PC-3 (cell line): Measurements from ENCODE around the gene DISP3. TPM values are rescaled to one million over a fixed set of nuclear protein-coding genes. Genes with fewer than 3 reads are reported as not detected.

ENCODE experiments used
- ATAC-seq: fragments of 200-7000 bp; cut with Tn5 transposase; 2 replicates; pipeline ENCODE4 v1.9.1; 2020; ENCODE audit warnings: mild to moderate bottlenecking, moderate library complexity
- BruUV-seq: library from RNA; stranded (reverse); fragments of 400-500 nt; replicated peaks from 2 replicates; lab custom pipeline; 2021; lab: Mats Ljungman, UMichigan
- CTCF ChIA-PET: fragments of 300-600 bp; sonication (Branson Sonifier 250); formaldehyde crosslinking; loops from one replicate; lab custom pipeline; 2022; ENCODE audit warnings: antibody characterized with exemption; lab: Charles Lee
- POLR2A ChIA-PET: fragments of 300-600 bp; sonication (Branson Sonifier 250); formaldehyde crosslinking; loops from one replicate; lab custom pipeline; 2022; ENCODE audit warnings: antibody characterized with exemption; ENCODE audit not compliant: unreplicated experiment; lab: Charles Lee
- DNase-seq: peaks from one replicate; pipeline ENCODE4 v3.0.0-alpha.2; 2015
- H2AFZ ChIP-seq: fragments of 300-600 bp; sonication (generic); 2 replicates; pipeline ENCODE4 v1.6.0; 2016; ENCODE audit warnings: antibody characterized with exemption, low read length
- H3F3A ChIP-seq: fragments of 300-600 bp; sonication (generic); one replicate; pipeline ENCODE4 v1.6.0; 2017; ENCODE audit warnings: antibody characterized with exemption, low read length, control low read depth, mild to moderate bottlenecking; ENCODE audit not compliant: unreplicated experiment
- H3K27ac ChIP-seq: fragments of 300-600 bp; sonication (generic); 2 replicates; pipeline ENCODE4 v1.5.1; 2016; ENCODE audit warnings: mild to moderate bottlenecking, low read length
- H3K27me3 ChIP-seq: fragments of 300-600 bp; sonication (generic); 2 replicates; pipeline ENCODE4 v1.6.1; 2016; ENCODE audit warnings: low read length, mixed read lengths
- H3K36me3 ChIP-seq: fragments of 300-600 bp; sonication (generic); 2 replicates; pipeline ENCODE4 v1.6.1; 2016; ENCODE audit warnings: low read depth, mixed run types, low read length, mixed read lengths
- H3K4me1 ChIP-seq: fragments of 300-600 bp; sonication (generic); 2 replicates; pipeline ENCODE4 v1.5.1; 2016; ENCODE audit warnings: low read length; ENCODE audit not compliant: insufficient read depth
- H3K4me2 ChIP-seq: fragments of 300-600 bp; sonication (generic); 2 replicates; pipeline ENCODE4 v1.6.0; 2016; ENCODE audit warnings: low read length
- H3K4me3 ChIP-seq: fragments of 300-600 bp; sonication (generic); 2 replicates; pipeline ENCODE4 v1.5.1; 2016; ENCODE audit warnings: mild to moderate bottlenecking, low read length, mixed read lengths
- H3K79me2 ChIP-seq: fragments of 300-600 bp; sonication (generic); 2 replicates; pipeline ENCODE4 v1.6.1; 2017; ENCODE audit warnings: low read length, mixed read lengths
- H3K9ac ChIP-seq: fragments of 300-600 bp; sonication (generic); 2 replicates; pipeline ENCODE4 v1.6.0; 2016; ENCODE audit warnings: mild to moderate bottlenecking, low read length
- H3K9me2 ChIP-seq: fragments of 300-600 bp; sonication (generic); replicated peaks from 2 replicates; pipeline ENCODE4 v1.6.1; 2016; ENCODE audit warnings: mixed run types, low read length, mixed read lengths
- H3K9me3 ChIP-seq: fragments of 300-600 bp; sonication (generic); 2 replicates; pipeline ENCODE4 v1.6.1; 2016; ENCODE audit warnings: low read length, mixed read lengths
- H4K20me1 ChIP-seq: fragments of 300-600 bp; sonication (generic); 2 replicates; pipeline ENCODE4 v1.6.1; 2016; ENCODE audit warnings: low read length, mixed read lengths
- CTCF ChIP-seq: fragments of 300-600 bp; sonication (generic); conservative IDR thresholded peaks from 2 replicates; pipeline ENCODE4 v1.5.1; 2017; ENCODE audit warnings: antibody characterized with exemption, low read depth, mild to moderate bottlenecking, low read length
- EZH2 ChIP-seq: fragments of 300-600 bp; sonication (generic); IDR thresholded peaks from one replicate; pipeline ENCODE4 v1.6.1; 2017; ENCODE audit warnings: antibody characterized with exemption, mild to moderate bottlenecking, low read length; ENCODE audit not compliant: unreplicated experiment
- EZH2phosphoT487 ChIP-seq: fragments of 300-600 bp; sonication (generic); IDR thresholded peaks from 2 replicates; pipeline ENCODE4 v1.6.1; 2018; ENCODE audit warnings: mild to moderate bottlenecking, antibody characterized with exemption, low read length, borderline replicate concordance
- intact Hi-C: fragments of 100-400 bp; cut with micrococcal nuclease; formaldehyde crosslinking; loops from 2 replicates; pipeline ENCODE4 v1.9.0; 2023
- total RNA-seq: library from RNA; depleted of rRNA; stranded (reverse); fragments of >200 nt; gene quantifications from 2 replicates; pipeline ENCODE4 v1.2.3, GENCODE V29; 2014

Gene DISP3
- total RNA-seq, 1 experiment from 2014 or later: 0.40 TPM

DNA sequence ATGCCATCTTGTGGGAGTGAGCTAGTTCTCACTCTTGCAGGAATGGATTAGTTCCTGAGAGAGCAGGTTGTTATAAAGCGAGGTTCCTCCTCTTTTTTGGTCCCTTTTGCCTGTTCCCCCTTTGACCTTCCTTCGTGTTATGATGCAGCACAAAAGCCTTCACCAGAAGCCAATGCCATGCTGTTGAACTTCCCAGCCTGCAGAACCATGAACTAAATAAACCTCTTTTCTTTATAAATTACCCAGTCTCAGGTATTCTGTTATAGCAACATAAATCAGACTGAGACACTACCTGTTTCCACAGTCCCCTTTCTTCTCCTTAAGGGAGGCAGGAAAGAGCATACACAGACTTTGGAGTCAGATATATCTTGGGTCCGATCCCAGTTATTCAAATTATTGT is 25.6 kb downstream of the DISP3 start:
- no peaks in the 10 kb centered on the region for H3K79me2 ChIP-seq
- H4K20me1 ChIP-seq: no peaks in the 10 kb centered on the region
- no peak overlapping the region for H3K9ac ChIP-seq
- H3K27ac ChIP-seq: no peak overlapping the region
- DNase-seq (no peak), ATAC-seq (no peak)
- intact Hi-C loops: no loop called here
- no peaks in the 10 kb centered on the region for H3K4me1 ChIP-seq
- no peaks in the 10 kb centered on the region for H3K9me2 ChIP-seq
- ChIA-PET POLR2A (no interaction called here), CTCF (no interaction called here)
- H3K36me3 ChIP-seq: no peaks in the 10 kb centered on the region; the same call in 1 of the 2 replicates
- no TSS peak for BruUV-seq
- H3K4me2 ChIP-seq: no peak overlapping the region
- no peak overlapping the region for H2AFZ ChIP-seq
- no peaks in the 10 kb centered on the region for H3K27me3 ChIP-seq
- no peaks in the 10 kb centered on the region for H3F3A ChIP-seq
- TF ChIP-seq EZH2 (no peak), EZH2phosphoT487 (no peak), CTCF (no peak)
- peaks cover 34% of the 10 kb centered on the region for H3K9me3 ChIP-seq
- no peak overlapping the region for H3K4me3 ChIP-seq

GRCh38 chr1:11505591-11506538 is 26.9 kb downstream of the DISP3 start:
- intact Hi-C loops: no loop called here
- H3K4me1 ChIP-seq: no peaks in the 10 kb centered on the region
- POLR2A ChIA-PET: no interaction called here
- no peak overlapping the region for H3K4me3 ChIP-seq
- H3K79me2 ChIP-seq: no peaks in the 10 kb centered on the region
- H3K9me3 ChIP-seq: peaks cover 34% of the 10 kb centered on the region
- H3K27me3 ChIP-seq: no peaks in the 10 kb centered on the region
- no peak overlapping the region for H3K4me2 ChIP-seq
- no TSS peak for BruUV-seq
- DNase-seq (no peak), ATAC-seq (no peak)
- no peak overlapping the region for H2AFZ ChIP-seq
- H3K9ac ChIP-seq: no peak overlapping the region
- no peaks in the 10 kb centered on the region for H3F3A ChIP-seq
- no peaks in the 10 kb centered on the region; the same call in 1 of the 2 replicates for H3K36me3 ChIP-seq
- CTCF ChIA-PET: no interaction called here
- TF ChIP-seq EZH2phosphoT487 (no peak), EZH2 (no peak), CTCF (no peak)
- no peaks in the 10 kb centered on the region for H4K20me1 ChIP-seq
- no peaks in the 10 kb centered on the region for H3K9me2 ChIP-seq
- no peak overlapping the region for H3K27ac ChIP-seq

- TF ChIP-seq EZH2phosphoT487 (no peak), CTCF (no peak), EZH2 (no peak)
- Histone ChIP-seq H3K27ac (no peak overlapping the region), H3K4me1 (no peaks in the 10 kb centered on the region), H4K20me1 (no peaks in the 10 kb centered on the region), H3K27me3 (no peaks in the 10 kb centered on the region), H3K4me2 (no peak overlapping the region), H3K36me3 (no peaks in the 10 kb centered on the region; the same call in 1 of the 2 replicates), H3K4me3 (no peak overlapping the region), H3F3A (no peaks in the 10 kb centered on the region), H3K9me2 (no peaks in the 10 kb centered on the region), H2AFZ (no peak overlapping the region), H3K9ac (no peak overlapping the region), H3K79me2 (no peaks in the 10 kb centered on the region), H3K9me3 (peaks cover 34% of the 10 kb centered on the region)
- DNase-seq (no peak), ATAC-seq (no peak)
- ChIA-PET POLR2A (no interaction called here), CTCF (no interaction called here)
- BruUV-seq: no TSS peak
- intact Hi-C loops: no loop called here
Measured at GRCh38 chr1:11507309-11507708, 28.4 kb downstream of the DISP3 start.
